GM23338 (cell line): ENCODE measurements around the gene PLEKHS1.

ENCODE experiments used
- CTCF ChIP-seq, 2 experiments: fragments of 200-600 bp in 1 of 2; sonication (generic) in 1 of 2; conservative IDR thresholded peaks; 2 replicates each; pipeline versions ENCODE4 v1.5.1 to v1.6.1; 2016 to 2017; ENCODE audit warnings: antibody characterized with exemption in 2 of 2, low read depth in 2 of 2, mild to moderate bottlenecking in 2 of 2, moderate library complexity in 1 of 2
- EZH2phosphoT487 ChIP-seq: fragments of 200-600 bp; sonication (generic); IDR thresholded peaks from one replicate; pipeline ENCODE4 v1.8.1; 2018; ENCODE audit warnings: antibody characterized with exemption; ENCODE audit not compliant: unreplicated experiment

DNA sequence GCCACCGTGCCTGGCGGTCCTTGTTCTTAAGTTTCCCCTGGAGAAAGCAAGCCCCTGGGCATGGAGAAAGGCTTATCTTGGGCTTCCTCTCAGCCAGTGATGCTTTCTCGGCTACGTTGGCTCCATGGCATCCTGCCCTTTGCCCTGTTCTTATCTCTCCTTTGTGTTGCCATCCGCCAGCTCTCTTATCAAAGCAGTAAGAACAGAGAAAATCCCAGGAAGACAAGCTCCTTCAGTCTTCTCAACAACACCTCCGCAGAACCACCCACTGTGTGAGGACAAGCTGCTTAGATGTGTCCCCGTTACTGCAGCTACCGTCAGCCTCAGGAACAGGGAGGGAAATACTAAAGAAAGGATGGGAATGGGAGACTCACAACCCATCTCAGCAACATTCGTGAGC, 3.3 kb downstream of the PLEKHS1 start:
- no peak for TF ChIP-seq EZH2phosphoT487
- TF ChIP-seq CTCF (conservative IDR thresholded peaks at IDR 0.05; ENCODE audit: low read depth in 2 of 2): no peak
